Activated T-cell treated with anti-CD3 and anti-CD28 coated beads, Interleukin-2, amount 50 U/mL, for 24 hours (primary cell): ENCODE measurements around the gene KIF5C.

Experiments
- DNase-seq: peaks from one replicate; pipeline ENCODE4 v3.0.0-alpha.2; 2020
- H3K27ac Mint-ChIP-seq: 2 replicates; pipeline ENCODE4 v1.8.0; 2020; ENCODE audit warnings: mild to moderate bottlenecking, mixed read lengths
- H3K27me3 Mint-ChIP-seq: 2 replicates; pipeline ENCODE4 v1.8.0; 2020; ENCODE audit warnings: mixed read lengths
- H3K36me3 Mint-ChIP-seq: 2 replicates; pipeline ENCODE4 v1.8.0; 2020; ENCODE audit warnings: low read depth, mixed read lengths
- H3K4me1 Mint-ChIP-seq: 2 replicates; pipeline ENCODE4 v1.8.0; 2020; ENCODE audit warnings: low read depth, mixed read lengths
- H3K4me3 Mint-ChIP-seq: 2 replicates; pipeline ENCODE4 v1.8.0; 2020; ENCODE audit warnings: mild to moderate bottlenecking, moderate library complexity, mixed read lengths
- H3K9me3 Mint-ChIP-seq: 2 replicates; pipeline ENCODE4 v1.8.0; 2020; ENCODE audit warnings: mixed read lengths

The KIF5C gene

GRCh38 chr2:148901142-148901541, 26.1 kb downstream of the KIF5C start:
- Mint-ChIP-seq H3K36me3 (peaks cover 2% of the 10 kb centered on the region), H3K4me1 (no peaks in the 10 kb centered on the region), H3K27me3 (no peaks in the 10 kb centered on the region), H3K9me3 (no peaks in the 10 kb centered on the region), H3K27ac (no peak overlapping the region), H3K4me3 (no peak overlapping the region)
- DNase-seq, result no peak

GRCh38 chr2:148902798-148903197, 27.8 kb downstream of the KIF5C start:
- no peak for DNase-seq
- Mint-ChIP-seq H3K36me3 (peaks cover 2% of the 10 kb centered on the region), H3K4me3 (no peak overlapping the region), H3K27me3 (no peaks in the 10 kb centered on the region), H3K4me1 (no peaks in the 10 kb centered on the region), H3K9me3 (no peaks in the 10 kb centered on the region), H3K27ac (no peak overlapping the region)

- Mint-ChIP-seq H3K27me3 (no peaks in the 10 kb centered on the region), H3K4me3 (no peak overlapping the region), H3K36me3 (peaks cover 2% of the 10 kb centered on the region), H3K27ac (no peak overlapping the region), H3K9me3 (no peaks in the 10 kb centered on the region), H3K4me1 (no peaks in the 10 kb centered on the region)
- no peak for DNase-seq
These were observed 28.3 kb downstream of the KIF5C start for GRCh38 chr2:148903294-148903693.

GRCh38 chr2:148903979-148904378, 29.0 kb downstream of the KIF5C start:
- Mint-ChIP-seq H3K27ac (no peak overlapping the region), H3K27me3 (no peaks in the 10 kb centered on the region), H3K4me1 (no peaks in the 10 kb centered on the region)

GRCh38 chr2:148906124-148906523, 31.1 kb downstream of the KIF5C start:
- no peaks in the 10 kb centered on the region for H3K27me3 Mint-ChIP-seq
- H3K27ac Mint-ChIP-seq, result no peak overlapping the region
- no peak overlapping the region for H3K4me3 Mint-ChIP-seq
- H3K9me3 Mint-ChIP-seq, result no peaks in the 10 kb centered on the region
- peaks cover 2% of the 10 kb centered on the region for H3K36me3 Mint-ChIP-seq
- no peak for DNase-seq
- H3K4me1 Mint-ChIP-seq, result no peaks in the 10 kb centered on the region

More at GRCh38 chr2:148903979-148904378, 29.0 kb downstream of the KIF5C start:
- Mint-ChIP-seq H3K9me3 (no peaks in the 10 kb centered on the region), H3K36me3 (peaks cover 2% of the 10 kb centered on the region), H3K4me3 (no peak overlapping the region)
- DNase-seq, result no peak

GRCh38 chr2:148907085-148907785, 32.2 kb downstream of the KIF5C start:
- Mint-ChIP-seq H3K4me3 (no peak overlapping the region), H3K9me3 (no peaks in the 10 kb centered on the region), H3K4me1 (no peaks in the 10 kb centered on the region), H3K27ac (no peak overlapping the region), H3K36me3 (peaks cover 2% of the 10 kb centered on the region), H3K27me3 (no peaks in the 10 kb centered on the region)
- DNase-seq, result no peak

GRCh38 chr2:148909114-148909513, 34.1 kb downstream of the KIF5C start:
- no peaks in the 10 kb centered on the region for H3K27me3 Mint-ChIP-seq
- no peaks in the 10 kb centered on the region for H3K9me3 Mint-ChIP-seq
- peaks cover 2% of the 10 kb centered on the region for H3K36me3 Mint-ChIP-seq
- no peak for DNase-seq
- H3K4me3 Mint-ChIP-seq, result no peak overlapping the region
- H3K27ac Mint-ChIP-seq, result no peak overlapping the region
- H3K4me1 Mint-ChIP-seq, result no peaks in the 10 kb centered on the region

GRCh38 chr2:148913061-148913460, 38.0 kb downstream of the KIF5C start:
- no peak overlapping the region for H3K27ac Mint-ChIP-seq
- H3K9me3 Mint-ChIP-seq, result no peaks in the 10 kb centered on the region
- no peaks in the 10 kb centered on the region for H3K27me3 Mint-ChIP-seq
- H3K4me3 Mint-ChIP-seq, result no peak overlapping the region
- peaks cover 9% of the 10 kb centered on the region for H3K4me1 Mint-ChIP-seq
- DNase-seq, result no peak
- H3K36me3 Mint-ChIP-seq, result no peaks in the 10 kb centered on the region

- no peak overlapping the region for H3K4me3 Mint-ChIP-seq
- no peaks in the 10 kb centered on the region for H3K27me3 Mint-ChIP-seq
- peaks cover 9% of the 10 kb centered on the region for H3K4me1 Mint-ChIP-seq
- DNase-seq, result no peak
- H3K9me3 Mint-ChIP-seq, result peaks cover 3% of the 10 kb centered on the region
- H3K36me3 Mint-ChIP-seq, result no peaks in the 10 kb centered on the region
- H3K27ac Mint-ChIP-seq, result no peak overlapping the region
These were observed 38.5 kb downstream of the KIF5C start for GRCh38 chr2:148913492-148913891.

- Mint-ChIP-seq H3K4me1 (peaks cover 11% of the 10 kb centered on the region), H3K36me3 (no peaks in the 10 kb centered on the region), H3K27ac (no peak overlapping the region), H3K27me3 (no peaks in the 10 kb centered on the region), H3K4me3 (no peak overlapping the region), H3K9me3 (peaks cover 9% of the 10 kb centered on the region)
- DNase-seq, result no peak
These were observed 39.4 kb downstream of the KIF5C start for GRCh38 chr2:148914463-148914862.

- Mint-ChIP-seq H3K27me3 (no peaks in the 10 kb centered on the region), H3K36me3 (no peaks in the 10 kb centered on the region), H3K4me1 (peaks cover 11% of the 10 kb centered on the region), H3K9me3 (peaks cover 9% of the 10 kb centered on the region), H3K4me3 (no peak overlapping the region), H3K27ac (no peak overlapping the region)
- no peak for DNase-seq
These were observed 42.4 kb downstream of the KIF5C start for GRCh38 chr2:148917431-148917830.

GRCh38 chr2:148918554-148918953, 43.5 kb downstream of the KIF5C start:
- Mint-ChIP-seq H3K4me1 (peaks cover 11% of the 10 kb centered on the region), H3K9me3 (peaks cover 9% of the 10 kb centered on the region), H3K36me3 (peaks cover 3% of the 10 kb centered on the region), H3K27me3 (no peaks in the 10 kb centered on the region), H3K27ac (no peak overlapping the region), H3K4me3 (no peak overlapping the region)
- no peak for DNase-seq

- H3K27ac Mint-ChIP-seq, result no peak overlapping the region
- peaks cover 3% of the 10 kb centered on the region for H3K36me3 Mint-ChIP-seq
- peaks cover 9% of the 10 kb centered on the region for H3K9me3 Mint-ChIP-seq
- H3K4me1 Mint-ChIP-seq, result peaks cover 11% of the 10 kb centered on the region
- H3K4me3 Mint-ChIP-seq, result no peak overlapping the region
- H3K27me3 Mint-ChIP-seq, result no peaks in the 10 kb centered on the region
- DNase-seq, result no peak
These were observed 45.5 kb downstream of the KIF5C start for GRCh38 chr2:148920559-148920958.

GRCh38 chr2:148922062-148922461, 47.0 kb downstream of the KIF5C start:
- Mint-ChIP-seq H3K4me1 (peaks cover 23% of the 10 kb centered on the region), H3K27ac (no peak overlapping the region), H3K36me3 (peaks cover 3% of the 10 kb centered on the region), H3K9me3 (peaks cover 9% of the 10 kb centered on the region), H3K4me3 (no peak overlapping the region), H3K27me3 (no peaks in the 10 kb centered on the region)
- DNase-seq, result no peak

- Mint-ChIP-seq H3K27me3 (no peaks in the 10 kb centered on the region), H3K27ac (no peak overlapping the region), H3K4me3 (no peak overlapping the region), H3K4me1 (peaks cover 18% of the 10 kb centered on the region), H3K9me3 (peaks cover 9% of the 10 kb centered on the region), H3K36me3 (peaks cover 5% of the 10 kb centered on the region)
- DNase-seq, result no peak
These were observed 47.9 kb downstream of the KIF5C start for GRCh38 chr2:148922776-148923475.
